Right lobe of liver (tissue), 4 donors: ENCODE data around the gene COX19.

Experiments
- CTCF ChIP-seq, 4 donors: fragments of 200-600 bp in 3 of 4; fragments of 450-650 bp in 1 of 4; IDR thresholded peaks; one replicate each; pipeline versions ENCODE4 v1.5.1 to v1.8.0; 2016 to 2022; ENCODE audit warnings: antibody characterized with exemption in 4 of 4, mild to moderate bottlenecking in 2 of 4
- POLR2A ChIP-seq: fragments of 450-650 bp; IDR thresholded peaks from one replicate; pipeline ENCODE4 v1.6.1; 2017; ENCODE audit warnings: antibody characterized with exemption, mild to moderate bottlenecking
- donor health status: DM: no; HTN: no; CAD: no.
- donor health status: DM: no; HTN: no; CAD: no.
- donor health status: DM: no; HTN: yes; CAD: no.

GRCh38 chr7:1021366-1021765 lies 46.0 kb upstream of the COX19 start:
- no peak for TF ChIP-seq CTCF (IDR thresholded peaks at IDR 0.05)
- TF ChIP-seq POLR2A: no peak
